ENCODE data around the gene KSR2. TPM values are rescaled to one million over a fixed set of nuclear protein-coding genes. Genes with fewer than 3 reads are reported as not detected.
"Not testable (repeated sequence)": the region's sequence is repeated elsewhere in the genome, so short reads cannot be mapped to it uniquely, and the experiment has no call there.

The KSR2 gene
- total RNA-seq, 1 donor from 2014 or later = under 0.01 TPM

DNA sequence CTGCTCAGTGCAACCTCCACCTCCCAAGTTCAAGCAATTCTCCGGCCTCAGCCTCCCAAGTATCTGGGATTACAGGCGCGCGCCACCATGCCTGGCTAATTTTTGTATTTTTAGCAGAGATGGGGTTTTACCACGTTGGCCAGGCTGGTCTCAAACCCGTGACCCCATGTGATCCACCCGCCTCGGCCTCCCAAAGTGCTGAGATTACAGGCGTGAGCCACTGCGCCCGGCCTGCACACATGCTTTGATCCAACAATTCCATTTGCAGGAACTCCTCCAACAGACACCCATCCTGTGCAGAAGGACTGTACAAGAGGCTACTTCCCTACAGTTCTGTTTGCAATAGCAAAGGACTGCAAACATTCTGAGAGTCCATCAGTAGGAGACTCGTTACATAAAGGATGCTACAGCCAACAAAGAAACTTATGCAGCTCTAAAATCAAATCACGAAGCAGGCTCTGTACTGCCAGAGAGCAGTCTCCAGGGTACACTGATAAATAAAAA is 108.0 kb downstream of the KSR2 start:
- intact Hi-C loops (cut with micrococcal nuclease) = not testable (repeated sequence)

DNA sequence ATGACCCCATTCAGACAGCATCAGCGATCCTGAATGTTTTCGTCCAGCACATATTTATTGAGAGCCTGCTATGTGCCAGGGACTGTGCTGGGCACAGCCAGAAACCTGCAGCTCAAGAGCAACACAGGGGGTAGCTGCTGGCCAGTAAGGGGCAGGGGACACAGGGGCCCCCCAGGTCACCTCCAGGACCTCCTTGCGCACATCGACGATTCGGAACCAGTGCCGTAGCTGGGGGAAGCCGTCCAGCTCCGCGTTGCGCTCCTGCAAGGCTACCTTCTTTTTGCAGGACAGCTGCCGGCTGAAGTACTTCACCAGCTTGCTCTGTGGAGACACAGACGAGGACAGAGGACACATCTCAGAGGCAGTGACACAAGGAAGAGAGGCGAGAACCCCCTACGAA is 108.7 kb downstream of the KSR2 start:
- intact Hi-C loops (cut with micrococcal nuclease) = no loop called here

DNA sequence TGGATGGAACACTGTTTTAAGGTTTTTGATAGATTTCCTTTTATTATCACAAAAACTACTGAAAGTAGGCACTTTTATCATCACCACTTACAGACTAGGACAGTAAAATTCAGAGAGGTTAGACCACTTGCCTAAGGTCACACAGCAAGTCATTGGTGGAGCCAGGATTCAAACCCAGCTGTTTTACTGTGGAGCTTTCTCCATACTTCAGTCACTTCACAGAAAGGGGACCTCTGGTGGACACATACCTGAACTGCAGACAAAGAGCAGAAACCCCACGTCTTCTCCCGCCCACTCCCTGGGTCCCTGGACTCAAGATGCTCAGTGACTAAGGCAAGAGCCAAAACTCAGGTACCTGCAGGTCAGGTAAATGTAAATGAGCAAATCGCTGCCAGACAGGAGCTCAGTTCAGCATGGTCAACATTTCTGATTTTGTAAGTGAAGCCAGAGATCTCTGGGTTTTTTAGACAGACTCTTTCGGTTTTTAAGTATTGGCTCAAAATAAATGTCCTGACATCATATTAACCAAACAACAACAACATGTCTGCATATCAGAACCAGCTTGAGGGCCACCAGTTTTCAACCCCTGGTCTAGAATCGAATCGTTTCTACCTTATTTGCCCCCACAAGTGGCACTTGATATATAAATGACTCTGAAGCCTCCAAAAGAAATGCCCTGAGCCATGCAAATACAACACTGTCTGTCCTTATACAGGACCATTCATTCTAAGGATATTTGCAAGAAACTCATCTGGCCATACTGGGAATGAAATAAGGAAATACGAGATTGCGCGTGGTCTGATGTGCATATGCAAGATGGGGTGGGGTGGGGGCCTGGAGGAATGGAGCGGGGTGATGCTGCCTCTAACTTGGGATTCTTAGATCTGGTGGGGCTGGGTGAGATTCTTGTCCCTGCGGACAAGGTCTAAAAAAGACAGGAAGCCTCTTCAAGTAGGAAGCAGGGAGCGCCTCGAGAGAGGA is 110.9 kb downstream of the KSR2 start:
- intact Hi-C loops (cut with micrococcal nuclease) = loop anchor here (1.0 to 5.0 kb wide), 2 partner anchors 38 to 491 kb away; no protein-coding TSS in a partner anchor

DNA sequence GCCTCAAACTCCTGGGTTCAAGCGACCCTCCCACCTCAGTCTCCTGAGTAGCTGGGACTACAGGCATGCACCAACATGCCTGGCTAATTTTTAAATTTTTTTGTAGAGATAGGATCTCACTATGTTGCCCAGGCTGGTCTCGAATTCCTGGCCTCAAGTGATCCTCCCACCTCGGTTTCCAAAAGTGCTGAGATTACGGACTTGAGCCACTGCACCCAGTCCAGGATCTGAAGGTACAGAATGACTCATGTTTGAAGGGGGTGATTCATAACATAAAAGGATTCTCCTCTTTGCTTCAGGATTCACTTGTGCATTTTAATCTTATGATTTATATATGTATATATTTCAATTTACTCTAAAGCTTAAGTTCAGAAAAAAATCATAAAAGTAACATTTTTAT is 111.7 kb downstream of the KSR2 start:
- intact Hi-C loops (cut with micrococcal nuclease) = loop anchor here (5.0 kb wide), 1 partner anchor 490 kb away; no protein-coding TSS in a partner anchor

DNA sequence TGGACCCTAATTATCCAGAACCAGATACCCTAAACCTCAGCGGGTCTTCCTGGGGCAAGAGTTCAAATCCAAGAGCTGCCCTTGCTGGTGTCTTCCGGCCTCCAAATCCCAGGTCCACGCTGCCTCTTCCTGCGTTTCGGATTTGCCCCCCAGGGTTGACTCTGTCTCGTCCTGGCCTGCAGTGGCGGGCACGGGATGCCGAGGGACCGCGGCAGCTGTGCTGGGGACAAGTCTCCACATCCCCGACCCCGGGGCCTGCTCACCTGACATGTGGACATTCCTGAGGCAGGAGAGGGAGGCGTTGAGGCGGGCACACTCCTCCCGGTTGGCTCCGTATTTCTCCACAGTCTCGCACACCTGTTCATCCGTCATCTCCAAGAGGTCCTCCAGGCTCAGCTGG is 113.6 kb downstream of the KSR2 start:
- intact Hi-C loops (cut with micrococcal nuclease) = loop anchor here (5.0 kb wide), 1 partner anchor 488 kb away; no protein-coding TSS in a partner anchor

DNA sequence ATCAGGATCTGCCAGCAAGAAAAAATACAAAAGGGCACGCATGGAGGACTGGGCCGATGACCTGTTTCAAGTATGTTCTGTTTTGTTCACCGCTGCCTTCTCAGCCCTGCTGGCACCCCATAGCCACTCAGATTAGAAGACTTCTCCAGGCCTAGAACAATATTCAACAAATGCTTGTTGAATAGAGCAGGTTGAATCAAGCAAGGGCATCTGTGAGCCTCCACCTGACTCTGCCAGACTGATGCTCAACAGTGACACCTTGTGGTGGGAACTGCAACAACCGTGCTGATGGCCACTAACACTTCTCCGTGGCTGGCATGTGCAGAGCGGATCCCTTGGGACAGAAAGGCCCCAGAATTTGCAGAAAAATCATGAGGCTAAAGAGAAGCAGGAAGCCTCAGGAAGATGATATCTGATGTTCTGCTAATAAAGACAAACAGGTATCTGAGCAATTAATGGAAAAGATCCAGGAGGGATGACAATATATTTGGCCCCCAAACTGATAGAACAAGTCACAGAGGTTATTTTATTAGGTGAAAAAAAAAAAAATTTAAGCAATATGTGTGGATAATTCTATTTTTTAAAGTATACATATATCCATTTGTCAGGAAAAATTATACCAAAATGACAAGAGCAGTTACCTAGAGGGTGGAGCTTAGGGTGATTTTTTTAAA is 114.3 kb downstream of the KSR2 start:
- intact Hi-C loops (cut with micrococcal nuclease) = loop anchor here (5.0 kb wide), 2 partner anchors 487 to 642 kb away; no protein-coding TSS in a partner anchor

DNA sequence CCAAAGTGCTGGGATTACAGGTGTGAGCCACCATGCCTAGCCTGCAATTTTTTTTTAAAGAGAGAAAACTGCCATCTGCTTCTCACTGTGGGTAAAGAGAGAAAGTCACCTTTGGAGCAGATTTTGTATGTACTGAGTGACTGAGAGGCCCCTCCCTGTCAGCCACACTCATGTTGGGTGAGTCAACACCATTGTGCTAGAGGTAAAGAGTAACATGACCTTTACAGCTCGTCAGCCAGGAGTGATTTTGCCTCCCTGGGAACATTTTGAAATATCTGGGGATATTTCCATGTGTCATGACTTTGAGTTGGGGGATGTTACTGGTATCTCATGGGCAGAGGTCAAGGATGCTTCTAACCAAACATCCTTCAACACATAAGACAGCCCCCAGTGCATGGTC is 115.2 kb downstream of the KSR2 start:
- intact Hi-C loops (cut with micrococcal nuclease) = loop anchor here (5.0 kb wide), 1 partner anchor 641 kb away; no protein-coding TSS in a partner anchor

DNA sequence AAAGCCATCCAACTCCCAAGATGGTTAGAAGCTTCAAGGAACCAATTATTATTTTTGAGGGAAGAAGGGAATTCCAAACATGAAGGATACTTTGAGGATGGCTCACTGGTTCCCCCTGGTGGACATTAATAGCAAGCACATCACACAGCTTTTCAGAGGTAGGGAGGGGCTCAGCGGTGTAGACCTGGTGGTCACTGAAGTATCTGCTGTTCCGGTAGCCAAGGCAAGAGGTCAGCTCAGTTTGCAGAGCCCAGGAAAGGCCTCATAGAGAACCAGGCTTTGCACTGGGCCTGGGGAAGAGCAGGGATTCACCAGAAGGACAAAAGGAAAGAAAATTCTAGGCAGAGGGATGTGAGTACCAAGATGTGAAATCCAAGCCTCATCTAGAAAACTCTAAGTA is 118.7 kb downstream of the KSR2 start:
- intact Hi-C loops (cut with micrococcal nuclease) = loop anchor here (5.0 kb wide), 1 partner anchor 638 kb away; no protein-coding TSS in a partner anchor

DNA sequence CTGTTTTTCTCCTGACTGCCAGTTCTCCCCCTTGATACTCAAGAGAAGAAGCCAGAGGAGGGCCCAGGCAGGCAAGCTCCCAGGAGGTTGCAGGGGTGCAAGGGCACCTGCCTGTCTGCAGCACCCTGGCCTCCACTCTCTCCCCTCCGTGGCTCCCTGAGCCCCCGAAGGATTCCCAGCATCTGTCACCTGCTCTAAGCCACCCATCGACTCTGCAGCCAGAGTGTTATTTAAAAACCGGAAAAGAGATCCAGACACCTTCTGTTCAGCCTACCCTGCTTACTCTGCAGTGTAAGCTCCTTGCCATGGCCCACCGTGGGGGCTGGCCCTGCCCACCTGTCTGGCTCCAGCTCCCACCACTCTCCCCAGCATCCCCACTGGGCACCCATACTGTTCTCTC is 121.4 kb downstream of the KSR2 start:
- intact Hi-C loops (cut with micrococcal nuclease) = no loop called here

DNA sequence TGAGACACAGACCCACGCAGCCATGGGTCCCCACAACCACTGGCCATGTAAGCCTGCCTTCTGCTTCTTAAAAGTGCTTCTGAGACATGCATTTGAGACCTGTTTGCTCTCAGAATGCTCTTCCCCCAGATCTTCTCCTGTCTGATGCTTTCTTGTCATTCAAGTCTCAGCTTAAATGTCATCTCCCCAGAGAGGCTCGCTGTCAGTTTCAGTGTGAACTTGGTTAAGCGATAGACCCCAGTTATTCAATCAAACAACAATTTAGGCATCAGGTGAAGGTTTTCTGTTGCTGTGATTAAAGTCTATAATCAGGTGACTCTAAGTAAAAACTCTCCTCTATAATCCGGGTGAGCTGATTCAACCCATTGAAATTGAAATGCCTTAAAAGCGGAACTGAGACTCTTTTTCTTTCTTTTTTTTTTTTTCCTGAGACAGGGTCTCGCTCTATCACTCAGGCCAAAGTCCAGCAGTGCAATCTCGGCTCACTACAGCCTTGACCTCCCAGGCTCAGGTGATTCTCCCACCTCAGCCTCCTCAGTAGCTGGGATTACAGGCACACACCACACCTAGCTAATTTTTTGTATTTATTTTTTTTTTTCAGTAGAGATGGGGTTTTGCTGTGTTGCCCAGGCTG is 123.4 kb downstream of the KSR2 start:
- intact Hi-C loops (cut with micrococcal nuclease) = no loop called here

DNA sequence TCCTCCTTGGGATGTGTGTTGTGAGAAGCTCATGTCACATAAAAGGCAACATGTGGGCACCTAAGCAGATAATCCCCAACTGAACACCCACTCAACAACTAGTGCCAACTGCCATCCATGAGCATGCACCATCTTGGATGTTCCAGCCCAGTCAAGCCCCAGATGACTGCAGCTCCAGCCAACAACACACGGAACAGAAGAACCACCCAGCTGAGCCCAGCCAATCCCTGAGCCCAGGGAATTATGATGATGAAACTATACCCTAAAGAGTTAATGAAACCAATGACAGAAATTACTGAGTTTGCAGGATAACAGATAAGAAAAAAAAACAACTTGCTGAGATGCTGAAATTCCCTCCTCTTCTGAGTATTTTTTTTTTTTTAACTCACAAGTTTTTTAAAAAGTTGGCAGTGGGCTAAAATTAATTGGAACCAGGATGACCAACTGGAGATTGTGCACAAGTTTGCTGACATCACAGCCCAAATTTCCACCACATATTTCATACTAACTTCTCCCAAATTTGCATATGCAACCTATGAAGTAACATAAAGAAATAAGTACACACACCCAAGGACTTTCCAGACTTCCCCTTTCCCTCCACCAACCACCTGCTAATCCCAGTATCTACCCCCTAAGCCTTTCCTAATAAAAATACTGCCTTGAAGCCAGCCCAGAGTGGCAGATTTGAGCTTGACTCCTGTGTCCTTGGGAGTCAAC is 124.5 kb downstream of the KSR2 start:
- intact Hi-C loops (cut with micrococcal nuclease) = no loop called here

DNA sequence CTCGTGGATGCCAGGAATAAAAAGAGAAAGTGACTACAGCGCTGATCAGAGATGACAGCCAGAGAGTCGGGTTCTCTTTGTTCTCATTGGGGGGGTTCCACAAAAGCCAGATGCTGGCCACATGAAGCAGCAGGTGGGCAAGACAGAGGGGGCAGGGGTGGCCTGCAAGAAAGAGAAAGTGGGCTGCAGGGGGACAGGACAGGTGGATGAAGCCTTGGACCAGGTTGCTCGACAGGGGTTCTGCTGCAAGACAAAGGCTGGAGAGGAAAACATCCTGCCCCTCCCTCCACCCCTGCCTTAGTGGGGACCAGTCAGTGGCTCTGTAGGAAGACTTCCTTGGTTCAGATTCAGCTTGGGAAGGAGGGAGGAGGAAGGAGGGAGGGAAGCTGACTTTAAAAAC is 126.2 kb downstream of the KSR2 start:
- intact Hi-C loops (cut with micrococcal nuclease) = no loop called here

DNA sequence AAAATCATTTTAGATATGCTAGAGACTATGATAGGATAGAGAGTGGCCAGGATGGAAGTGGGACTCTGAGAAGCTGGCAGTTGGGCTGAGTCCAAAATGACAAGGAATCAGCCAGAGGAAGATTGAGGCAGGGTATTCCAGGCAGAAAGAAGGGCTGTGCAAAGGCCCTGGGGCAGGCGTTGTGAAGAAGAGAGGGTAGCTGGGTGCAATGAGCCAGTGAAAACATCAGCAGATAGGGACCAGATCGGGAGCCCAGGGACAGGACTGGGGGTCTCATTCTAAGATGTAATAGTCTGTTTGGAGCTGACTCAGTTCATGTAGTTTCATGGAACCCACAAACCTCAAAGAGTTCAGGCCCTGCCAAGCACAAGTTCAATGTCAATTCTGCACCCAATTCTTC is 126.6 kb downstream of the KSR2 start:
- intact Hi-C loops (cut with micrococcal nuclease) = no loop called here

DNA sequence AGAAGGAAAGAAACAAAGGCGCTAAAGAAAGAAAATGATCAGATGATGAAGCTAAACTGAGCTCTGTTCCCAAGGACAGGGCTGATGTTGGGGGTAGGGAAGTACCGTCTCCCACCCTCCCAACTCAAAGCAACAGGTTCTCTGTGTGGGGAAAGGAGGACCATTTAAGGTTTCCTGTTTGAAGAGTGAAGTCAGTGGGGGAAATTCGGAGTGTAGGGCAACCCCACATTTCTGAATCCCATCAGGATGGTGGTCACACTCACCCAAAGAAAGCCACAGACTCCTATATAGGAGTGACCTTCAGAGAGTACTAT is 131.1 kb downstream of the KSR2 start:
- intact Hi-C loops (cut with micrococcal nuclease) = loop anchor here (1.0 kb wide), 1 partner anchor 625 kb away; no protein-coding TSS in a partner anchor

DNA sequence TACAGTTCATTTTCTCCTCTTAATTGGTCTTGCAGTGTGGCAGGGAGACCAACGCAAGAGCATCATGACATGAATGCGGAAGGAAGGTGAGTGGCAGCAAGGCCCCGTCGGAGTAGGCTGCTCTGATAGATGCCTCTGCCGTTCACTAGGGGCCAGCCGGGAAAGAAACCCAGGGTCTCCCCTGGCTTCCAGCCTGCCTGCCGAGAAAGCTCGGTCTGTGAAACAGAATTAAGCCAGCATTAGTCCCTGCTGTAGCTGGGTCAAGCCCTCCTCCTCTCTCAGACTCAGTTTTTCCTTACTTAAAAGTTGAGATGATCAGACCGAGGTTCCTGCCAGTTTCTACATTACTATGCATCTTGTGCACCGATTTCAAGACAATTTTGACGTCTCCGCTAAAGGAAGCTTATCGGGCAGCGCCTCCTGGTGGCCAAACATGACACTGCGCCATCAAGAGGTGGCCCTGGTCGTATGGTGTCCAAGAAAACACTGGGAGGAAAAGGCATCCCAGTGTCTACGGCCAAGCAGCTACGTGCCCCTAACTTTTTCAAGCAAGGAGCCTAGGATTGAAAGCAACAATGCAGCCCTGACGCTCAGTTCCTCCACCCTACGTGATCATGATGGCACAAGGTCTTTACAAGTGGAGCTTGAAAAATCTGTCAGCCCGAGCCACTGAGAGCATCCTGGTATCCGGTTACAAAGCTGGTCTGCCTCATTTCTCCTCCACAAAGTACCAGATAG is 131.6 kb downstream of the KSR2 start:
- intact Hi-C loops (cut with micrococcal nuclease) = loop anchor here (1.0 kb wide), 1 partner anchor 625 kb away; no protein-coding TSS in a partner anchor

DNA sequence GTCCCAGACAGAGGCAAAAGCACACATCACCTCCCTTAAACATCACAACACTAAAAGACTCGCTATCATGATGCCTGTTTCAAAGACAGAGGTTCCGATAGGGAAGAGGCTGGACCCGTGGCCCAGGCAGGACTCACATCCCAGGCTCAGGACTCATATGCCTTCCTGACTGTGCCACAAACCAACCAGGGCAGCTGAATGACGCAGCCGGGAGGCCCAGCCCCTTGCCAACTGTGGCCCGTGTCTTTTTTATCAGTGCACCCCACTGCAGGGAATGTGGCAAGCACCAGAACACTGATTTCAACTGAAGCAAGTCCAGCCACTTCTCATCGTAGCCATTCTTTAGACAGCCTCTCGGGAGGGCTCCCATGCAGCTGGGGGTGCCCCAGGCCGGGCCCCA is 132.3 kb downstream of the KSR2 start:
- intact Hi-C loops (cut with micrococcal nuclease) = no loop called here

DNA sequence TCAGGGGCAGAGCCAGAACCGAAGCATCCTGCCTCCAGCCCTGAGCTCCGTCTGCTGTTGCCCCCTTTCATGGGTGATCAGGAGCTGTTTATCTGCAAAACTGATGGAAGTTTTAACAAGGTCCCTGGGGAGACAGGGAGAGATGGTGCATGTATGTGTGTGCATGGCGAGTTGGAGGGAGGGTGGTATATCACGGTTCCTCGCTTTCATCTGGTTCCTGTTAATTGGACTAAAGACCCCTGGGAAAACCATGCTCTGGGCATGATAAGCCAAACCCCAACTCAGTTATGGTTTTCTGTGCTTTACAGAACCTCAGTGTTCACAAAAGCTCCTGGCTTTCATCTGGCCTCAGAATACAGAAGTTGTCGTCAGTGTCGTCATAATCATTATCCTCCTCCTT is 133.6 kb downstream of the KSR2 start:
- intact Hi-C loops (cut with micrococcal nuclease) = no loop called here

DNA sequence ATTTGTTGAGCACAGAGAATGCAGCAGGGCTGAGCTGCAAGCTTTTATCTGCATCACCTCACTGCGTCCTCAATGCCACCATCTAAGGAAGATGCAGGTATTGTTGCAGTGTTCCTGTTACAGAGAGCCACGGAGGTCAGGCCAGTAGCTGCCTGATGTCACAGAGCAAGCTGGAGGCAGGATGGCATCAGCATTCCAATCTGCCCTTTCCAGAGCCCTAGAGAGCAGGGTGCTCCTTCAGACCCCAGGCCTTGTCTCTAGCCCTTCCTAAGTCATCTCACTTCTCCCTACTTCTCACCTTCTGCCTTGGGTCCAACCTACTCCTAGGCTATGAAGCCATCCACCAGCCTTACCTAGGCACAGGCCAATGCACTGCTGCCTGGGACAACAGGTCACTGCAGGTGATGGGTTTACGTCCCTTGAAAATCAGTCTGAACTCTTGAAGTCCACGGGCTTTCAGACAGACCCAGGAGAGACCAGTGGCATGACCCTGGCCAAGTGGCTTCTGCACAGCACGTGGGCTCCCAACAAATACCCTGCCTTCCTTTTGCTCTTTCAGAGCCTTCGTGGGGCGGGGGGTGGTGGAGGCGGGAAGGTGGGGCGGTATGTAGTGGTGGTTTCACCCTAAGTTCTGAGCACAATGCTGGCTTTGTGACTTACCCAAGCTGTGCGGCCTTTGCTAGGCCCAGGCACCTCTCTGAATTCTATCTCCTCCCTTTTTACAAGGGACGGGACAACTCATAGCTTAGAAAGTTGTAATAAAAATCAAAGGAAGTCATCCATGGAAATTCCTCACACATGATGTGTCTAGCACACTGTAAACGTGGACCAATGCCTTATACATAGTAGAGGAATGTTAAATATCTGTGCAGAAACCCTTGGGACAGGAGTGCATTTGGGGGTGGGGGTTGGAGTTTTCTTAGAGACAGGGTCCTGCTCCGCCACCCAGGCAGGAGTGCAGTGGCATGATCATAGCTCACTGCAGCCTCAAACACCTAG is 136.0 kb downstream of the KSR2 start:
- intact Hi-C loops (cut with micrococcal nuclease) = no loop called here

DNA sequence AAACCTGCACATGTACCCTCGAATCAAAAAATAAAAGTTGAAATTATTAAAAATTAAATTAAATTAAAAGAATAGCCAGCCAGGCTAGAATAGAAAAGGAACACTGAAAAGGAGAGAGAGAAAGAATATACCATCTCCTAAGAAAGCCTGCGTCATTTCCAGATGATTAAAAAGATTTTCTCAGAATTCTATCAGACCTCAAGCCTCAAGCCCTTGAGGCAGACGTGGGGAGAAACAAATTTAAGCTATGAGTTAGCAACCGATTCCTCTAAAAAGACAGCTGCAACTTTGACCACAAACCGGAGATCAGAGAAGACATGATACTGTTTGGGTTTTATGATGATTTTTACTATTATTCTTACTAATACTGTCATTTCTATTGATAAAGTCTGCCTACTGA is 138.3 kb downstream of the KSR2 start:
- intact Hi-C loops (cut with micrococcal nuclease) = no loop called here
